Upper lobe of left lung (tissue), 6 donors: Measurements from ENCODE around the gene HABP4. TPM values are rescaled to one million over a fixed set of nuclear protein-coding genes. Genes with fewer than 3 reads are reported as not detected.

ENCODE experiments used
- ATAC-seq, 2 donors: fragments of 200-7000 bp; cut with Tn5 transposase; one replicate each; pipeline ENCODE4 v1.9.1; 2022; ENCODE audit warnings: mild to moderate bottlenecking in 2 of 2, moderate library complexity in 2 of 2; ENCODE audit not compliant: low FRiP score in 2 of 2
- DNase-seq, 2 donors: peaks; one replicate each; pipeline ENCODE4 v3.0.0-alpha.2; 2019 to 2020
- H3K27ac ChIP-seq, 4 donors: fragments of 200-600 bp; sonication (generic); one replicate each; pipeline ENCODE4 v1.5.1; 2016 to 2019
- H3K27me3 ChIP-seq, 4 donors: fragments of 200-600 bp; sonication (generic); one replicate each; pipeline ENCODE4 v1.5.1; 2017 to 2019
- H3K36me3 ChIP-seq, 4 donors: fragments of 200-600 bp; sonication (generic); one replicate each; pipeline ENCODE4 v1.5.1; 2016 to 2019
- H3K4me1 ChIP-seq, 4 donors: fragments of 200-600 bp; sonication (generic); one replicate each; pipeline ENCODE4 v1.5.1; 2018 to 2019
- H3K4me3 ChIP-seq, 4 donors: fragments of 200-600 bp; sonication (generic); one replicate each; pipeline ENCODE4 v1.5.1; 2017 to 2019; ENCODE audit warnings: mild to moderate bottlenecking in 2 of 4, moderate library complexity in 1 of 4
- H3K9me3 ChIP-seq, 4 donors: fragments of 200-600 bp; sonication (generic); one replicate each; pipeline ENCODE4 v1.5.1; 2018 to 2019
- CTCF ChIP-seq, 6 experiments: fragments of 450-650 bp in 4 of 6; fragments of 200-600 bp in 2 of 6; sonication (generic) in 2 of 6; IDR thresholded peaks; one replicate each; pipeline ENCODE4 v1.5.1; 2016 to 2019; ENCODE audit warnings: antibody characterized with exemption in 6 of 6
- EP300 ChIP-seq, 4 donors: sonication (generic); formaldehyde crosslinking; IDR thresholded peaks; one replicate each; pipeline ENCODE4 v1.5.1; 2017; ENCODE audit warnings: antibody characterized with exemption in 4 of 4, control low read depth in 2 of 4
- POLR2A ChIP-seq, 4 donors: fragments of 450-650 bp; IDR thresholded peaks; one replicate each; pipeline ENCODE4 v1.5.1; 2016 to 2017; ENCODE audit warnings: antibody characterized with exemption in 4 of 4, mild to moderate bottlenecking in 2 of 4
- POLR2AphosphoS5 ChIP-seq, 2 donors: sonication (generic); formaldehyde crosslinking; IDR thresholded peaks; one replicate each; pipeline ENCODE4 v1.5.1; 2017; ENCODE audit warnings: antibody characterized with exemption in 2 of 2
- WGBS, 2 donors: methylation state at CpG; one replicate each; pipeline ENCODE4 v1.1.5; 2017 to 2018; 5-methylcytosine and 5-hydroxymethylcytosine counted together
- total RNA-seq, 6 donors: library from RNA; depleted of rRNA in 4 of 6; stranded (reverse); fragments of >200 nt in 4 of 6; gene quantifications; one replicate each; pipeline versions ENCODE4 v1.1.0 to v1.2.1, GENCODE V29; 2016 to 2021
- donor health status: DM: no; HTN: no; CAD: no; lungs with moderate emphysema.
- donor health status: DM: no; HTN: yes; CAD: no; lungs with severe emphysema.

HABP4 gene
- total RNA-seq, 6 donors from 2014 or later, result 3.1 to 14.6 (median 9.7) TPM

GRCh38 chr9:96412174-96412913 lies 37.6 kb upstream of the HABP4 start:
- Histone ChIP-seq H3K4me3 (no peak overlapping the region), H3K27ac (no peak overlapping the region), H3K36me3 (no peaks in the 10 kb centered on the region), H3K9me3 (no peaks in the 10 kb centered on the region), H3K27me3 (no peaks in the 10 kb centered on the region), H3K4me1 (peaks cover 6 to 15% (median 7%) of the 10 kb centered on the region in 4 donors)
- ATAC-seq (no peak), DNase-seq (no peak)
- TF ChIP-seq CTCF (IDR thresholded peaks at IDR 0.05) (no peak), EP300 (IDR thresholded peaks at IDR 0.05) (no peak), POLR2A (IDR thresholded peaks at IDR 0.05) (no peak), POLR2AphosphoS5 (IDR thresholded peaks at IDR 0.05) (no peak)
- 85 to 88% methylated on average over 8 of the region's 8 CpGs for WGBS, 2 donors

GRCh38 chr9:96413302-96414221 lies 36.4 kb upstream of the HABP4 start:
- H3K27ac ChIP-seq, result peak overlapping the region in 3 of 4 donors; percentile 40 to 48 (median 43)
- H3K9me3 ChIP-seq, result no peaks in the 10 kb centered on the region
- DNase-seq (no peak), ATAC-seq (no peak)
- H3K4me1 ChIP-seq, result peaks cover 6 to 20% (median 7%) of the 10 kb centered on the region in 4 donors
- TF ChIP-seq POLR2AphosphoS5 (IDR thresholded peaks at IDR 0.05) (no peak), POLR2A (IDR thresholded peaks at IDR 0.05) (peak in 1 of 4 donors; percentile 20)
- H3K36me3 ChIP-seq, result no peaks in the 10 kb centered on the region
- WGBS, 2 donors, result 51 to 55% methylated on average over 7 of the region's 7 CpGs
- H3K27me3 ChIP-seq, result no peaks in the 10 kb centered on the region
- H3K4me3 ChIP-seq, result no peak overlapping the region

- Histone ChIP-seq H3K36me3 (no peaks in the 10 kb centered on the region), H3K9me3 (no peaks in the 10 kb centered on the region), H3K27ac (peak overlapping the region; percentile 92 to 100 (median 98)), H3K4me1 (peaks cover 23 to 39% (median 26%) of the 10 kb centered on the region in 4 donors), H3K4me3 (peak overlapping the region; percentile 82 to 88 (median 85)), H3K27me3 (no peaks in the 10 kb centered on the region)
- DNase-seq (peak; percentile 86 to 97), ATAC-seq (peak; percentile 16 to 53)
- 0% methylated on average over 2 to 18 of the region's 50 CpGs for WGBS, 2 donors
- TF ChIP-seq CTCF (IDR thresholded peaks at IDR 0.05) (peak in 3 of 6 experiments; percentile 12 to 29 (median 28)), POLR2A (IDR thresholded peaks at IDR 0.05) (peak in 3 of 4 donors; percentile 32 to 82 (median 56)), EP300 (IDR thresholded peaks at IDR 0.05) (peak in 2 of 4 donors; percentile 11 to 55), POLR2AphosphoS5 (IDR thresholded peaks at IDR 0.05) (peak; percentile 87 to 88)
Observed at GRCh38 chr9:96417051-96417586, 32.9 kb upstream of the HABP4 start.

GRCh38 chr9:96417661-96418082 lies 32.3 kb upstream of the HABP4 start:
- TF ChIP-seq CTCF (IDR thresholded peaks at IDR 0.05), result peak in 1 of 6 experiments; percentile 4
- TF ChIP-seq EP300 (IDR thresholded peaks at IDR 0.05), result no peak
- peak; percentile 26 to 91 for DNase-seq
- H3K36me3 ChIP-seq, result no peaks in the 10 kb centered on the region
- H3K27me3 ChIP-seq, result no peaks in the 10 kb centered on the region
- no CpG with 5 or more reads among the region's 62 CpGs for WGBS, 2 donors
- peak in 1 of 2 donors; percentile 0 for ATAC-seq
- H3K9me3 ChIP-seq, result no peaks in the 10 kb centered on the region
- peaks cover 23 to 39% (median 26%) of the 10 kb centered on the region in 4 donors for H3K4me1 ChIP-seq
- peak overlapping the region; percentile 82 to 88 (median 85) for H3K4me3 ChIP-seq
- H3K27ac ChIP-seq, result peak overlapping the region; percentile 92 to 100 (median 98)
